HEK293 (cell line): Measurements from ENCODE around the gene SPINT2.

Experiments
- CTCF ChIA-PET: fragments of 350-600 bp; formaldehyde crosslinking; extraction: SDS; loops from one replicate; lab custom pipeline; 2021; ENCODE audit warnings: antibody characterized with exemption; lab: Yijun Ruan, JAX
- POLR2A ChIA-PET: fragments of 300-600 bp; formaldehyde crosslinking; extraction: SDS; loops from one replicate; lab custom pipeline; 2020; ENCODE audit warnings: antibody characterized with exemption, inconsistent platforms; lab: Yijun Ruan, JAX
- H3K27ac ChIP-seq: fragments of 200-500 bp; sonication (Bioruptor generic); 2 replicates; pipeline ENCODE4 v1.5.1; 2014; ENCODE audit warnings: low read depth, low read length, control low read depth, inconsistent platforms; ENCODE audit errors: extremely low read depth
- H3K36me3 ChIP-seq, 2 experiments: fragments of 200-500 bp in 1 of 2; sonication (Bioruptor generic) in 1 of 2; 1 replicate in 1 of 2; 2 replicates in 1 of 2; pipeline ENCODE4 v1.5.1; 2014 to 2017; ENCODE audit warnings: inconsistent platforms in 2 of 2, low read length in 2 of 2; ENCODE audit not compliant: control insufficient read depth in 2 of 2, insufficient read depth in 1 of 2
- H3K4me1 ChIP-seq: fragments of 200-500 bp; sonication (Bioruptor generic); 2 replicates; pipeline ENCODE4 v1.5.1; 2014; ENCODE audit warnings: mild to moderate bottlenecking, low read length, inconsistent platforms; ENCODE audit not compliant: control insufficient read depth, insufficient read depth
- H3K4me3 ChIP-seq: 2 replicates; pipeline ENCODE4 v1.5.1; 2011; ENCODE audit warnings: low read depth, mild to moderate bottlenecking, control low read depth, low read length, moderate library complexity
- H3K9me3 ChIP-seq: fragments of 200-500 bp; sonication (Bioruptor generic); 2 replicates; pipeline ENCODE4 v1.5.1; 2014; ENCODE audit warnings: low read depth, low read length, inconsistent platforms; ENCODE audit not compliant: control insufficient read depth, insufficient read depth
- BCL11A ChIP-seq: fragments of 450-650 bp; formaldehyde crosslinking; IDR thresholded peaks from 2 replicates; pipeline ENCODE4 v1.5.1; 2016; ENCODE audit warnings: low read depth, missing biosample characterization, missing genetic modification characterization
- EGR2 ChIP-seq: fragments of 450-650 bp; formaldehyde crosslinking; IDR thresholded peaks from 2 replicates; pipeline ENCODE4 v1.5.1; 2016; ENCODE audit warnings: low read depth, missing biosample characterization, missing genetic modification characterization
- KLF1 ChIP-seq: fragments of 450-650 bp; formaldehyde crosslinking; IDR thresholded peaks from 2 replicates; pipeline ENCODE4 v1.5.1; 2016; ENCODE audit warnings: missing biosample characterization, missing genetic modification characterization
- OSR2 ChIP-seq: fragments of 450-650 bp; formaldehyde crosslinking; IDR thresholded peaks from 2 replicates; pipeline ENCODE4 v1.5.1; 2016; ENCODE audit warnings: missing biosample characterization, missing genetic modification characterization
- PATZ1 ChIP-seq: fragments of 450-650 bp; formaldehyde crosslinking; IDR thresholded peaks from 2 replicates; pipeline ENCODE4 v1.5.1; 2016; ENCODE audit warnings: missing biosample characterization, missing genetic modification characterization
- ZBTB7A ChIP-seq: fragments of 450-650 bp; formaldehyde crosslinking; IDR thresholded peaks from 2 replicates; pipeline ENCODE4 v1.5.1; 2016; ENCODE audit warnings: low read depth, missing biosample characterization, missing genetic modification characterization
- ZEB2 ChIP-seq: fragments of 450-650 bp; formaldehyde crosslinking; IDR thresholded peaks from 2 replicates; pipeline ENCODE4 v1.5.1; 2016; ENCODE audit warnings: missing biosample characterization, missing genetic modification characterization
- ZNF114 ChIP-seq: fragments of 450-650 bp; formaldehyde crosslinking; IDR thresholded peaks from 2 replicates; pipeline ENCODE4 v1.5.0; 2017; ENCODE audit warnings: missing biosample characterization, missing genetic modification characterization
- ZNF121 ChIP-seq: fragments of 450-650 bp; formaldehyde crosslinking; IDR thresholded peaks from 2 replicates; pipeline ENCODE4 v1.5.1; 2016; ENCODE audit warnings: missing biosample characterization, missing genetic modification characterization
- ZNF146 ChIP-seq: fragments of 450-650 bp; formaldehyde crosslinking; IDR thresholded peaks from 2 replicates; pipeline ENCODE4 v1.5.1; 2016; ENCODE audit warnings: missing biosample characterization, missing genetic modification characterization
- ZNF184 ChIP-seq: fragments of 450-650 bp; IDR thresholded peaks from 2 replicates; pipeline ENCODE4 v1.5.1; 2018; ENCODE audit warnings: missing biosample characterization, mild to moderate bottlenecking, missing genetic modification characterization
- ZNF19 ChIP-seq: fragments of 450-650 bp; formaldehyde crosslinking; IDR thresholded peaks from 2 replicates; pipeline ENCODE4; 2016; ENCODE audit warnings: missing biosample characterization, missing genetic modification characterization, low read depth
- ZNF416 ChIP-seq: fragments of 450-650 bp; formaldehyde crosslinking; IDR thresholded peaks from 2 replicates; pipeline ENCODE4 v1.5.1; 2016; ENCODE audit warnings: missing biosample characterization, missing genetic modification characterization
- ZNF513 ChIP-seq: fragments of 450-650 bp; IDR thresholded peaks from 2 replicates; pipeline ENCODE4 v1.5.1; 2018; ENCODE audit warnings: missing biosample characterization, missing genetic modification characterization
- ZNF529 ChIP-seq: fragments of 450-650 bp; formaldehyde crosslinking; IDR thresholded peaks from 2 replicates; pipeline ENCODE4 v1.5.1; 2017; ENCODE audit warnings: missing genetic modification characterization, missing biosample characterization; ENCODE audit not compliant: insufficient replicate concordance
- ZNF530 ChIP-seq: fragments of 450-650 bp; formaldehyde crosslinking; IDR thresholded peaks from 2 replicates; pipeline ENCODE4 v1.5.1; 2016; ENCODE audit warnings: low read depth, missing biosample characterization, missing genetic modification characterization
- ZNF555 ChIP-seq: fragments of 450-650 bp; formaldehyde crosslinking; conservative IDR thresholded peaks from 2 replicates; pipeline ENCODE4 v1.5.1; 2017; ENCODE audit warnings: missing biosample characterization, mild to moderate bottlenecking, missing genetic modification characterization, inconsistent platforms
- ZNF701 ChIP-seq: fragments of 450-650 bp; formaldehyde crosslinking; IDR thresholded peaks from 2 replicates; pipeline ENCODE4 v1.5.1; 2016; ENCODE audit warnings: missing biosample characterization, missing genetic modification characterization
- ZNF704 ChIP-seq: fragments of 450-650 bp; formaldehyde crosslinking; IDR thresholded peaks from 2 replicates; pipeline ENCODE4 v1.5.1; 2016; ENCODE audit warnings: missing biosample characterization, missing genetic modification characterization
- ZNF707 ChIP-seq: fragments of 450-650 bp; formaldehyde crosslinking; IDR thresholded peaks from 2 replicates; pipeline ENCODE4 v1.5.1; 2016; ENCODE audit warnings: missing biosample characterization, missing genetic modification characterization
- ZSCAN16 ChIP-seq: fragments of 450-650 bp; formaldehyde crosslinking; IDR thresholded peaks from 2 replicates; pipeline ENCODE4 v1.5.1; 2016; ENCODE audit warnings: missing biosample characterization, missing genetic modification characterization

The SPINT2 gene

GRCh38 chr19:38243279-38243673 lies 21.1 kb upstream of the SPINT2 start:
- ChIA-PET CTCF (interaction anchor here (0.6 to 23.5 kb wide), 35 partner anchors 9 to 499 kb away, joined by 3 to 316 read pairs (median 7); partner anchors contain the start of genes CATSPERG, FAM98C, PPP1R14A and PSMD8), POLR2A (interaction anchor here (0.7 to 1.4 kb wide), 6 partner anchors 11 to 441 kb away, joined by 3 to 5 read pairs (median 4); partner anchors contain the start of genes CATSPERG and PSMD8)
- TF ChIP-seq ZNF704 (tag by site-specific recombination) (no peak), ZNF529 (tag by site-specific recombination) (no peak), ZNF114 (tag by site-specific recombination) (no peak), BCL11A (tag by site-specific recombination) (0 out of 2 replicates have a peak, but pooled peaks have one; percentile 57), ZNF416 (no peak), ZNF513 (tag by site-specific recombination) (no peak), OSR2 (tag by site-specific recombination) (no peak), ZNF555 (tag by site-specific recombination) (no peak), ZNF121 (tag by site-specific recombination) (peak; percentile 75; the same call in 1 of the 2 replicates), ZBTB7A (tag by site-specific recombination) (no peak), ZNF707 (tag by site-specific recombination) (no peak), ZNF701 (tag by site-specific recombination) (no peak), ZNF19 (tag by site-specific recombination) (no peak), ZNF146 (tag by site-specific recombination) (no peak), ZSCAN16 (tag by site-specific recombination) (0 out of 2 replicates have a peak, but pooled peaks have one; percentile 11), ZNF184 (tag by site-specific recombination) (no peak)
- peaks cover 3% of the 10 kb centered on the region; the same call in 1 of the 2 replicates for H3K4me1 ChIP-seq
- no peaks in the 10 kb centered on the region for H3K9me3 ChIP-seq
- no peak overlapping the region for H3K4me3 ChIP-seq
- no peak overlapping the region; the same call in 1 of the 2 replicates for H3K27ac ChIP-seq
- no peaks in the 10 kb centered on the region for H3K36me3 ChIP-seq

GRCh38 chr19:38245826-38246498 lies 18.4 kb upstream of the SPINT2 start:
- H3K9me3 ChIP-seq, result no peaks in the 10 kb centered on the region
- H3K4me1 ChIP-seq, result peaks cover 6% of the 10 kb centered on the region; the same call in 1 of the 2 replicates
- CTCF ChIA-PET, result interaction anchor here (0.6 to 23.5 kb wide), 15 partner anchors 13 to 641 kb away, joined by 3 to 316 read pairs (median 8); partner anchors contain the start of genes CATSPERG, KCNK6, PSMD8 and SIPA1L3
- TF ChIP-seq KLF1 (tag by site-specific recombination) (peak; percentile 50; the same call in 1 of the 2 replicates), PATZ1 (tag by site-specific recombination) (no peak), ZEB2 (tag by site-specific recombination) (no peak), ZNF530 (tag by site-specific recombination) (no peak), EGR2 (tag by site-specific recombination) (peak; percentile 31; the same call in 1 of the 2 replicates)
- no peak overlapping the region for H3K4me3 ChIP-seq
- POLR2A ChIA-PET, result interaction anchor here (1.2 kb wide), 1 partner anchor 18 kb away, joined by 3 read pairs; the partner anchor contains the start of gene SPINT2
- H3K27ac ChIP-seq, result no peak overlapping the region
- H3K36me3 ChIP-seq, result no peaks in the 10 kb centered on the region
